Psoas muscle (tissue), 8 donors: ENCODE data around the gene OSBPL3. TPM values are rescaled to one million over a fixed set of nuclear protein-coding genes. Genes with fewer than 3 reads are reported as not detected.
A peak's percentile ranks its signal among the peaks of the same experiment; 100 is the strongest.

Experiments
- ATAC-seq, 4 donors: fragments of 200-7000 bp; cut with Tn5 transposase; one replicate each; pipeline ENCODE4 v1.9.1; 2020; ENCODE audit warnings: moderate library complexity in 3 of 4, mild to moderate bottlenecking in 2 of 4
- DNase-seq, 2 donors: peaks; one replicate each; pipeline ENCODE4 v3.0.0-alpha.2; 2020
- H3K27ac ChIP-seq: fragments of 200-600 bp; one replicate; pipeline ENCODE4 v1.8.0; 2022
- H3K27me3 ChIP-seq, 3 donors: fragments of 200-600 bp in 1 of 3; one replicate each; pipeline versions ENCODE4 v1.6.1 to v1.8.0; 2013 to 2022; ENCODE audit warnings: low read length in 2 of 3, mild to moderate bottlenecking in 2 of 3, moderate library complexity in 1 of 3; ENCODE audit not compliant: insufficient read depth in 3 of 3
- H3K36me3 ChIP-seq, 2 donors: fragments of 200-600 bp in 1 of 2; one replicate each; pipeline versions ENCODE4 v1.6.1 to v1.8.0; 2013 to 2022; ENCODE audit warnings: low read depth in 1 of 2, mild to moderate bottlenecking in 1 of 2, moderate library complexity in 1 of 2; ENCODE audit not compliant: insufficient read depth in 1 of 2
- H3K4me1 ChIP-seq: fragments of 200-600 bp; one replicate; pipeline ENCODE4 v1.8.0; 2022
- H3K4me3 ChIP-seq: fragments of 200-600 bp; one replicate; pipeline ENCODE4 v1.8.0; 2022; ENCODE audit warnings: mild to moderate bottlenecking
- H3K9me3 ChIP-seq: fragments of 200-600 bp; one replicate; pipeline ENCODE4 v1.8.0; 2022
- WGBS, 3 donors: extraction: QIAGEN DNeasy Blood & Tissue Kit; methylation state at CpG; one replicate each; pipeline versions ENCODE4 v1.1.6 to v1.1.7; 2013; 5-methylcytosine and 5-hydroxymethylcytosine counted together
- intact Hi-C, 2 donors: fragments of 100-400 bp; cut with DNase I; formaldehyde crosslinking; loops; one replicate each; pipeline versions ENCODE4 v1.11.0 to v1.14.2; 2022
- polyA plus RNA-seq, 3 donors: library from polyadenylated mRNA; stranded (reverse); fragments of 200-250 nt; gene quantifications; one replicate each; pipeline ENCODE4 v1.2.3, GENCODE V29; 2013
- total RNA-seq, 4 donors: library from RNA; stranded (reverse); fragmentation: NEBNext Ultra II Directional in 2 of 4; extraction: Animal tissue kit (Norgen Biotek cat#: 25700) in 2 of 4; gene quantifications; one replicate each; pipeline versions ENCODE4 v1.2.1 to v1.2.4, GENCODE V29; 2021 to 2023
- TF ChIP-seq, protein P1 (sequence below): fragments of 200-600 bp; IDR thresholded peaks from one replicate; pipeline ENCODE4 v1.8.0; 2022; ENCODE audit warnings: antibody characterized with exemption
- donor health status: healthy with polysubstance abuse.
- donor health status: DM: no; HTN: no; CAD: no; lungs with moderate emphysema.
- donor health status: Bipolar disorder and iron deficiency.
- donor health status: healthy.
- donor health status: DM: yes; HTN: yes; CAD: no.
- donor health status: DM: no; HTN: no; CAD: no.
- donor health status: DM: no; HTN: no; CAD: no.
- donor health status: DM: yes; HTN: yes; CAD: no.

The OSBPL3 gene
- total and polyA plus RNA-seq, 7 donors, result 1.9 to 8.7 (median 4.2) TPM

DNA sequence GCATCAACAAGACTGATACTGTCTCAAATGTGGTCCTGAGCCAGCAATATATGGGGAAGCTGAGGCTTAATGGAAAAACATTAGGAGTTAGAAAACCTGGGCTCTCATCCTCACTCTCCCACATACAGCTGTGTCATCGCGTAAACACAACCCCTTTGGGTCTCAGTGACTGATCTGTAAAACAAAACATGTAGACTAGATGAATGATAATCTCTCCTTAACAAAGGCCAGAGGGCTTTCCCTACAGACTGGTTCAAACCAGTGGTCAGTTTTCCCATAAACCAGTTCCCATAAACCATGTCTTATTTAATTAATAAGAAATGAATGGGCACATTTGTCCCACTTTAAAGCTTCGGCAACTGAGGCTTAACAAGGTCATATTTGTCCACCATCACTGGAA lies 48.1 kb downstream of the OSBPL3 start:
- TF ChIP-seq, protein P1, sequence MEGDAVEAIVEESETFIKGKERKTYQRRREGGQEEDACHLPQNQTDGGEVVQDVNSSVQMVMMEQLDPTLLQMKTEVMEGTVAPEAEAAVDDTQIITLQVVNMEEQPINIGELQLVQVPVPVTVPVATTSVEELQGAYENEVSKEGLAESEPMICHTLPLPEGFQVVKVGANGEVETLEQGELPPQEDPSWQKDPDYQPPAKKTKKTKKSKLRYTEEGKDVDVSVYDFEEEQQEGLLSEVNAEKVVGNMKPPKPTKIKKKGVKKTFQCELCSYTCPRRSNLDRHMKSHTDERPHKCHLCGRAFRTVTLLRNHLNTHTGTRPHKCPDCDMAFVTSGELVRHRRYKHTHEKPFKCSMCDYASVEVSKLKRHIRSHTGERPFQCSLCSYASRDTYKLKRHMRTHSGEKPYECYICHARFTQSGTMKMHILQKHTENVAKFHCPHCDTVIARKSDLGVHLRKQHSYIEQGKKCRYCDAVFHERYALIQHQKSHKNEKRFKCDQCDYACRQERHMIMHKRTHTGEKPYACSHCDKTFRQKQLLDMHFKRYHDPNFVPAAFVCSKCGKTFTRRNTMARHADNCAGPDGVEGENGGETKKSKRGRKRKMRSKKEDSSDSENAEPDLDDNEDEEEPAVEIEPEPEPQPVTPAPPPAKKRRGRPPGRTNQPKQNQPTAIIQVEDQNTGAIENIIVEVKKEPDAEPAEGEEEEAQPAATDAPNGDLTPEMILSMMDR, result no peak
- no peak for ATAC-seq
- intact Hi-C loops, result no loop called here
- H3K27ac ChIP-seq, result no peak overlapping the region
- no peak overlapping the region for H3K4me3 ChIP-seq
- H3K9me3 ChIP-seq, result no peaks in the 10 kb centered on the region
- DNase-seq, result no peak
- 76 to 95% (median 92%) methylated on average over 3 of the region's 3 CpGs for WGBS, 3 donors
- no peaks in the 10 kb centered on the region for H3K27me3 ChIP-seq
- peaks cover 8% of the 10 kb centered on the region for H3K4me1 ChIP-seq
- no peaks in the 10 kb centered on the region for H3K36me3 ChIP-seq

DNA sequence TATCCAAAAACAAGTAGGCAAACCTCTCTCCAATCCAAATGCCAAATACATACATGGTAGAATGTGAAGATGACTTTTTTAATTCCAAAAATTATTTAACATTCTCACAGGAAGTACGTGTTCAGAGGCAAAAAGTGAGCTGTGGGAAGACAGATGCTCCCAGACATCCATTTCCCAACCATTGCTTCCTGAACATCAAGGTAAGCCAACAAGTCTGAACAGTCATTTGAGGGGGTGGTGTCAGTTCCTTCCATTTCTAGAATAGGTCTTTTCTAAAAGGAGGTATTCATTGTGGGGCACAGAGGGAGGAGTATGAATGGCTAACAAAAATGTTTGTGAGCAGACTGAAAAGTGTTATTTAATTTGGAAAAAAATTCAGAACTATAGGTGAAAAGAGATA lies 49.1 kb downstream of the OSBPL3 start:
- Histone ChIP-seq H3K4me1 (peaks cover 13% of the 10 kb centered on the region), H3K36me3 (no peaks in the 10 kb centered on the region), H3K27me3 (no peaks in the 10 kb centered on the region), H3K4me3 (no peak overlapping the region), H3K27ac (no peak overlapping the region), H3K9me3 (no peaks in the 10 kb centered on the region)
- 82 to 90% (median 83%) methylated on average over 1 of the region's 1 CpG for WGBS, 3 donors
- intact Hi-C loops, result no loop called here
- TF ChIP-seq, protein P1, result no peak
- ATAC-seq, result no peak
- DNase-seq, result no peak

DNA sequence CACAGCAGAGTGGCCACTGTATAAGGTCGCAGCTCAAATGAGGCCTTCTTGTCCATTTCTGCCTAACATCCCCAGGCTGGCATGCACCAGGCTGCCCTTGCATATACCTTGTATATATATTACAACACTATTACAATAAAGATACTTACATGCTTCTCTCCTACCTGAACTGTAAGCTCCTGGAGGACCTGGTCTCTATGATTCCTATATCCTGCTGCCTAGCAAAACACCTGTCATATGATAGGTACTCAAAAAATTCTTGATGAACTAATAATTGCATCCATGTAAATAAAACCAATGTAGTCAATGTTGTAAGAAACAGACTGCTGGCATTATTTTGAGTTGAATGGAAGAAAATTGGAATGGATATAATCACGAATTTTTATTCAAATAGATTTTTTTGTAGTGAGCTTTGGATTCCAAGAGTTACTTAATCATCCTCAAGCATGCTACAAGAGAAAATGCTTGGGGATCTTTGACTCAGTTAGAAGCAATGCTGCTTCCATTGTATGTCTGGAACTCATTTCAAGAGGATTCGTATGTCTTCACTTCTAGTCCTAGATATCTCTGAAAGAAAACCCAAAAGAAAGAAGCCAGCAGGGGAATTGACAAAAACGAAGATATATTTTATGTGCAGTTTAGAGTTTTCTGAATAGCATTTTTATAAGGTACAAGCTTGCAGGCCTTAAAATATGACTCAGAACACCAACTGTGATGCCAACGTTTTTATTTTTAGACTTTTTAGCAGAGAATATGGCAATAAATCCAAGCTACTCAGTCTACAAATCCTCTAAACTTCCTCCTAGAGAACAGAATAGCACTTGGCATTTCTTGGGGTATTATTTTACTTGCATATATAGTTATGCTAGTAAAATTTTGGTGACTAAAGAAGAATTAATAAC lies 53.1 kb downstream of the OSBPL3 start:
- peaks cover 27% of the 10 kb centered on the region for H3K4me1 ChIP-seq
- H3K27me3 ChIP-seq, result no peaks in the 10 kb centered on the region
- H3K27ac ChIP-seq, result no peak overlapping the region
- WGBS, 3 donors, result 53 to 73% (median 60%) methylated on average over 5 of the region's 5 CpGs
- no peak for DNase-seq
- TF ChIP-seq, protein P1, result no peak
- no peak for ATAC-seq
- no peaks in the 10 kb centered on the region for H3K36me3 ChIP-seq
- H3K4me3 ChIP-seq, result no peak overlapping the region
- no peaks in the 10 kb centered on the region for H3K9me3 ChIP-seq
- intact Hi-C loops, result no loop called here

DNA sequence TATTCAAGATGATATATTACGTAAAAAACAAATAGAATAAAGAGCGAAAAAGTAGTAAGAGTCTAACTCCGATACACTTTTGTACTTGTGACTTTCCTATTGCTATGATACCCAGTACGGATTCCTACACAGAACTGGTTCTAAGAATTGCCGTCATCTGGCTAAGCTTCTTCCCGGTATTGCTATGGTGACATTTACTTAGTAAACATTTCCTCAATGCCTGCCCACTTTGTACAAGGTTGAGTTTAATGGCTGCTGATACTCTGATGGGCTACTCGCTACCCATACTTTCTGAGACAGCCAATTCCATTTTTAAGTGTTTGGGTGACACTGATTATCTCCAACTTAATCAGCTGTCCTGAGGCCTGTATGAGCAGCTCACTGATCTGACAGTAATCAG lies 55.6 kb downstream of the OSBPL3 start:
- Histone ChIP-seq H3K36me3 (no peaks in the 10 kb centered on the region), H3K4me1 (peaks cover 28% of the 10 kb centered on the region), H3K27me3 (no peaks in the 10 kb centered on the region), H3K4me3 (no peak overlapping the region), H3K9me3 (no peaks in the 10 kb centered on the region), H3K27ac (peak overlapping the region; percentile 39)
- intact Hi-C loops, result no loop called here
- DNase-seq, result no peak
- ATAC-seq, result peak in 3 of 4 donors; percentile 34 to 73 (median 65)
- WGBS, 3 donors, result 47 to 65% (median 47%) methylated on average over 7 of the region's 7 CpGs
- TF ChIP-seq, protein P1, result no peak
